Natural killer cell (primary cell): ENCODE data around the gene TMEM18. TPM values are rescaled to one million over a fixed set of nuclear protein-coding genes. Genes with fewer than 3 reads are reported as not detected.

Source experiments
- ATAC-seq, 3 donors: fragments of 150-1000 bp in 2 of 3; fragments of 200-7000 bp in 1 of 3; cut with Tn5 transposase; 1 replicate in 1 of 3; 2 replicates in 2 of 3; pipeline ENCODE4 v1.10.0; 2021; ENCODE audit warnings: mild to moderate bottlenecking in 2 of 3, moderate library complexity in 2 of 3
- DNase-seq, 2 donors: peaks; one replicate each; pipeline versions ENCODE4 v3.0.0 to v3.0.0-alpha.2; 2013 to 2021; ENCODE audit warnings: mixed read lengths in 1 of 2
- H3K27ac ChIP-seq: one replicate; pipeline ENCODE4 v1.5.1; 2013; ENCODE audit warnings: mild to moderate bottlenecking, low read length
- H3K27me3 ChIP-seq: one replicate; pipeline ENCODE4 v1.6.1; 2013; ENCODE audit warnings: low read length; ENCODE audit not compliant: control insufficient read depth, insufficient read depth
- H3K36me3 ChIP-seq: one replicate; pipeline ENCODE4 v1.6.1; 2013; ENCODE audit warnings: low read length; ENCODE audit not compliant: control insufficient read depth, insufficient read depth
- H3K4me1 ChIP-seq: one replicate; pipeline ENCODE4 v1.6.1; 2013; ENCODE audit warnings: low read length; ENCODE audit not compliant: control insufficient read depth, insufficient read depth
- H3K4me3 ChIP-seq: one replicate; pipeline ENCODE4 v1.5.1; 2013; ENCODE audit warnings: low read length
- H3K9me3 ChIP-seq: one replicate; pipeline ENCODE4 v1.6.1; 2013; ENCODE audit warnings: low read length; ENCODE audit not compliant: control insufficient read depth, insufficient read depth
- H3K27ac Mint-ChIP-seq, 2 donors: one replicate each; pipeline ENCODE4 v1.8.0; 2022; ENCODE audit warnings: mild to moderate bottlenecking in 2 of 2, mixed read lengths in 2 of 2, moderate library complexity in 1 of 2
- H3K27me3 Mint-ChIP-seq, 2 donors: one replicate each; pipeline ENCODE4 v1.8.0; 2022; ENCODE audit warnings: low read depth in 2 of 2, mixed read lengths in 2 of 2
- H3K36me3 Mint-ChIP-seq: one replicate; pipeline ENCODE4 v1.8.0; 2022; ENCODE audit warnings: mixed read lengths
- H3K4me1 Mint-ChIP-seq, 2 donors: one replicate each; pipeline ENCODE4 v1.8.0; 2022; ENCODE audit warnings: mixed read lengths in 2 of 2
- H3K4me3 Mint-ChIP-seq: one replicate; pipeline ENCODE4 v1.8.0; 2022; ENCODE audit warnings: mild to moderate bottlenecking, moderate library complexity, mixed read lengths
- H3K9me3 Mint-ChIP-seq, 2 donors: one replicate each; pipeline ENCODE4 v1.8.0; 2022; ENCODE audit warnings: mixed read lengths in 2 of 2
- WGBS: methylation state at CpG from one replicate; pipeline ENCODE4 v1.1.7; 2013; ENCODE audit warnings: missing lambda C conversion rate; ENCODE audit not compliant: insufficient coverage; 5-methylcytosine and 5-hydroxymethylcytosine counted together
- intact Hi-C: fragments of 100-400 bp; cut with micrococcal nuclease; formaldehyde crosslinking; loops from one replicate; pipeline ENCODE4 v1.14.2; 2022
- total RNA-seq, 4 donors: library from RNA; stranded (reverse); fragments of 120-200 nt in 1 of 4; gene quantifications; one replicate each; pipeline versions ENCODE4 v1.2.3 to v1.2.4, GENCODE V29; 2013 to 2022
- TF ChIP-seq, protein P1 (sequence below): fragments of 200-600 bp; IDR thresholded peaks from one replicate; pipeline ENCODE4 v1.8.0; 2022; ENCODE audit warnings: antibody characterized with exemption

The TMEM18 gene
- total RNA-seq, 3 donors from 2014 or later (not counting 1 experiment from before 2014, with no cell fraction given) = 22.0 to 30.8 (median 22.1) TPM

DNA sequence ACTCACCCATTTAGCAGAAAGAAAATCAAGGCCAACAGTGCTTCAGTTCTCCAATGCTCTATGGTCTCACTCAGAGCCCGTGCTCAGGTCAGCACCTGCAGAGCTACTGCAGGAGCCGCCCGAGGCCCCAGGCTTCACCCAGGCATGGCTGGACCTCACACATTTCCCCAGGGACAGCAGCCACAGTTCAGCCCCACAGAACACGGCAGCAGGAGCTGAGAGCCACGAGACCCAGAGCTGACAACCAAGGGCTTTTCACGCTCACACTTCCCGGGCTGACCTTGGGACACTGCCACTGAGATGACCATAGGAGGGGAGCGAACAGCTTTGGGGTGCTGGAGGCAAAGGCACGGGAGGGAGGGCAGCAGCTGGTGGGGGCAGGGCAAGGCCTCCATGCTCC lies 4.2 kb downstream of the TMEM18 start:
- peaks cover 6% of the 10 kb centered on the region for H3K36me3 Mint-ChIP-seq
- 89% methylated on average over 9 of the region's 9 CpGs for WGBS
- no peak overlapping the region for H3K4me3 ChIP-seq
- H3K27me3 Mint-ChIP-seq = no peaks in the 10 kb centered on the region
- H3K9me3 Mint-ChIP-seq = no peaks in the 10 kb centered on the region
- H3K4me3 Mint-ChIP-seq = peak overlapping the region; percentile 47
- ATAC-seq (no peak), DNase-seq (no peak)
- H3K4me1 Mint-ChIP-seq = peaks cover 37 to 38% of the 10 kb centered on the region in 2 donors
- peaks cover 38% of the 10 kb centered on the region for H3K36me3 ChIP-seq
- H3K4me1 ChIP-seq = peaks cover 12% of the 10 kb centered on the region
- H3K27me3 ChIP-seq = no peaks in the 10 kb centered on the region
- TF ChIP-seq, protein P1, sequence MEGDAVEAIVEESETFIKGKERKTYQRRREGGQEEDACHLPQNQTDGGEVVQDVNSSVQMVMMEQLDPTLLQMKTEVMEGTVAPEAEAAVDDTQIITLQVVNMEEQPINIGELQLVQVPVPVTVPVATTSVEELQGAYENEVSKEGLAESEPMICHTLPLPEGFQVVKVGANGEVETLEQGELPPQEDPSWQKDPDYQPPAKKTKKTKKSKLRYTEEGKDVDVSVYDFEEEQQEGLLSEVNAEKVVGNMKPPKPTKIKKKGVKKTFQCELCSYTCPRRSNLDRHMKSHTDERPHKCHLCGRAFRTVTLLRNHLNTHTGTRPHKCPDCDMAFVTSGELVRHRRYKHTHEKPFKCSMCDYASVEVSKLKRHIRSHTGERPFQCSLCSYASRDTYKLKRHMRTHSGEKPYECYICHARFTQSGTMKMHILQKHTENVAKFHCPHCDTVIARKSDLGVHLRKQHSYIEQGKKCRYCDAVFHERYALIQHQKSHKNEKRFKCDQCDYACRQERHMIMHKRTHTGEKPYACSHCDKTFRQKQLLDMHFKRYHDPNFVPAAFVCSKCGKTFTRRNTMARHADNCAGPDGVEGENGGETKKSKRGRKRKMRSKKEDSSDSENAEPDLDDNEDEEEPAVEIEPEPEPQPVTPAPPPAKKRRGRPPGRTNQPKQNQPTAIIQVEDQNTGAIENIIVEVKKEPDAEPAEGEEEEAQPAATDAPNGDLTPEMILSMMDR = no peak
- intact Hi-C loops = no loop called here
- no peak overlapping the region for H3K27ac Mint-ChIP-seq
- no peak overlapping the region for H3K27ac ChIP-seq
- H3K9me3 ChIP-seq = no peaks in the 10 kb centered on the region

DNA sequence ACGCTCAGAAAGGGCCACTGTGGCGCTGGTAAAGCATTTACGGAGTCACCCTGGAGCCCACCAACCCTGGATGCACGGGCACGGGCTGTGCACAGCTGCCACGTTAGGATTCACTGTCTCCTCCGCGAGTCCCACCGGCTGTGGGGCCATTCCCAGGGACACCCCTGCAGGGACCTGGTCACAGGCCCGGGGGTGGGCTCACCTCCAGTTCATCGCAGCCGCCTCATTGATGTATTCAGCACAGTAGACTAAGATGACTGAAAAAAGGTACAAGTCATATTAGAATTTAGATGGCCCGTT lies 4.7 kb downstream of the TMEM18 start:
- Histone ChIP-seq H3K36me3 (peaks cover 42% of the 10 kb centered on the region), H3K4me1 (peaks cover 12% of the 10 kb centered on the region), H3K4me3 (no peak overlapping the region), H3K27me3 (no peaks in the 10 kb centered on the region), H3K9me3 (no peaks in the 10 kb centered on the region), H3K27ac (no peak overlapping the region)
- DNase-seq (no peak), ATAC-seq (no peak)
- WGBS = 98% methylated on average over 13 of the region's 13 CpGs
- H3K4me1 Mint-ChIP-seq = peaks cover 33 to 35% of the 10 kb centered on the region in 2 donors
- H3K27ac Mint-ChIP-seq = no peak overlapping the region
- H3K9me3 Mint-ChIP-seq = no peaks in the 10 kb centered on the region
- peaks cover 10% of the 10 kb centered on the region for H3K36me3 Mint-ChIP-seq
- intact Hi-C loops = no loop called here
- H3K27me3 Mint-ChIP-seq = no peaks in the 10 kb centered on the region
- TF ChIP-seq, protein P1 = no peak
- H3K4me3 Mint-ChIP-seq = peak overlapping the region; percentile 47

DNA sequence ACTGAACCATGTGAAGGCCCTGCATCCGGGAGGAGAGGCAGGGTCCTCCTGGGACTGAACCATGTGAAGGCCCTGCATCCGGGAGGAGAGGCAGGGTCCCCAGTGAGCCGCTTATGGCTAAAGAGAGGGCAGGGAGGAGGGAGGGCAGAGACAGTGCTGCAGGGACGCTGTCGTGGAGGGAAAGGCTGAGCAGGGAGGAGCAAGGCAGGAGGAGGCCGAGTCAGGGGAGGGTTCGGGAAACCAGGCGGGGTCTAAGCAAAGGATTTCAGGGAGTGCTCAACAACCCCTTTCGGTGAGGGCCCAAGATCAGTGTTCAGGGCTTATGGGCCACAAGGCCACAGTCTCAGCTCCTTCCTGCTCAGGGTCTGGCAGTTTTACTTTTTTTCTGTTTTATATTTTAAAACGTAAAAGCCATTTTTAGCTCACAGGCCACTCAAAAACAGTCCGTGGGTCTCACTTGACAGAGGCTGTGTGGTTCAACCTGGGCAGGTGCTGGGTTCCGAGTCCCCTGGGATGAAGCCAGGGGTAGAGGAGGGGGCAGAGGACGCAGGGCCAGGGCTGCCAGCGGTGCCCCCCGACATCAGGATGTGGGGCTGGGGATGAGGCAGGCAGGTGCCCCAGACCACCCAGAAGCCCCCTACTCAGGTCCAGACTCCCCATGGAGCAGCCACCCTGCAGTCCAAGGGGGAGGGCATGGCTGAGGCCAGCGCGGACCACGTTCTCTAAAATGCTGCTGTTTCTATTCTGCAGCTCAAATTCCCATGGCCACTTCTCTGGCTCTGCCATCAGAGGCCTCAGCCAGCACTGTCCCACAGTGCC lies 5.2 kb downstream of the TMEM18 start:
- DNase-seq = no peak
- WGBS = 91% methylated on average over 17 of the region's 18 CpGs
- peaks cover 13% of the 10 kb centered on the region for H3K36me3 Mint-ChIP-seq

More for the DNA sequence above, 5.2 kb downstream of the TMEM18 start:
- no peak for ATAC-seq
- H3K27ac Mint-ChIP-seq = no peak overlapping the region
- Histone ChIP-seq H3K36me3 (peaks cover 45% of the 10 kb centered on the region), H3K27me3 (no peaks in the 10 kb centered on the region), H3K9me3 (no peaks in the 10 kb centered on the region), H3K27ac (no peak overlapping the region), H3K4me3 (no peak overlapping the region), H3K4me1 (peaks cover 12% of the 10 kb centered on the region)
- H3K9me3 Mint-ChIP-seq = no peaks in the 10 kb centered on the region
- TF ChIP-seq, protein P1 = no peak
- H3K27me3 Mint-ChIP-seq = no peaks in the 10 kb centered on the region
- peaks cover 28 to 31% of the 10 kb centered on the region in 2 donors for H3K4me1 Mint-ChIP-seq
- no peak overlapping the region for H3K4me3 Mint-ChIP-seq
- intact Hi-C loops = no loop called here
